ENCODE results near the gene RHOF. TPM values are rescaled to one million over a fixed set of nuclear protein-coding genes. Genes with fewer than 3 reads are reported as not detected.
A peak's percentile ranks its signal among the peaks of the same experiment; 100 is the strongest.

The RHOF gene
- total RNA-seq, 1 donor from 2014 or later, result 25.5 TPM

- peak overlapping the region; percentile 33 for H3K4me3 Mint-ChIP-seq
- H3K27ac Mint-ChIP-seq (ENCODE audit: unreplicated experiment), result no peak overlapping the region
- DNase-seq (ENCODE audit: low read depth, low spot score), result no peak
These were observed 9.0 kb downstream of the RHOF start for GRCh38 chr12:121784460-121784859.

GRCh38 chr12:121783766-121784165 is 9.7 kb downstream of the RHOF start:
- H3K27me3 Mint-ChIP-seq (ENCODE audit: low read depth), result no peaks in the 10 kb centered on the region
- TF ChIP-seq, protein P1, sequence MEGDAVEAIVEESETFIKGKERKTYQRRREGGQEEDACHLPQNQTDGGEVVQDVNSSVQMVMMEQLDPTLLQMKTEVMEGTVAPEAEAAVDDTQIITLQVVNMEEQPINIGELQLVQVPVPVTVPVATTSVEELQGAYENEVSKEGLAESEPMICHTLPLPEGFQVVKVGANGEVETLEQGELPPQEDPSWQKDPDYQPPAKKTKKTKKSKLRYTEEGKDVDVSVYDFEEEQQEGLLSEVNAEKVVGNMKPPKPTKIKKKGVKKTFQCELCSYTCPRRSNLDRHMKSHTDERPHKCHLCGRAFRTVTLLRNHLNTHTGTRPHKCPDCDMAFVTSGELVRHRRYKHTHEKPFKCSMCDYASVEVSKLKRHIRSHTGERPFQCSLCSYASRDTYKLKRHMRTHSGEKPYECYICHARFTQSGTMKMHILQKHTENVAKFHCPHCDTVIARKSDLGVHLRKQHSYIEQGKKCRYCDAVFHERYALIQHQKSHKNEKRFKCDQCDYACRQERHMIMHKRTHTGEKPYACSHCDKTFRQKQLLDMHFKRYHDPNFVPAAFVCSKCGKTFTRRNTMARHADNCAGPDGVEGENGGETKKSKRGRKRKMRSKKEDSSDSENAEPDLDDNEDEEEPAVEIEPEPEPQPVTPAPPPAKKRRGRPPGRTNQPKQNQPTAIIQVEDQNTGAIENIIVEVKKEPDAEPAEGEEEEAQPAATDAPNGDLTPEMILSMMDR (conservative IDR thresholded peaks at IDR 0.05), result no peak
- H3K4me3 Mint-ChIP-seq, result no peak overlapping the region
- H3K36me3 Mint-ChIP-seq (ENCODE audit: low read depth), result no peaks in the 10 kb centered on the region
- no peak overlapping the region for H3K27ac Mint-ChIP-seq (ENCODE audit: unreplicated experiment)
- H3K4me1 Mint-ChIP-seq, result peaks cover 20% of the 10 kb centered on the region
- DNase-seq (ENCODE audit: low read depth, low spot score), result no peak
- no peaks in the 10 kb centered on the region for H3K9me3 Mint-ChIP-seq

More at GRCh38 chr12:121784460-121784859, 9.0 kb downstream of the RHOF start:
- H3K9me3 Mint-ChIP-seq, result no peaks in the 10 kb centered on the region
- TF ChIP-seq, protein P1 (conservative IDR thresholded peaks at IDR 0.05), result no peak
- no peaks in the 10 kb centered on the region for H3K27me3 Mint-ChIP-seq (ENCODE audit: low read depth)
- no peaks in the 10 kb centered on the region for H3K36me3 Mint-ChIP-seq (ENCODE audit: low read depth)
- peaks cover 20% of the 10 kb centered on the region for H3K4me1 Mint-ChIP-seq

GRCh38 chr12:121781998-121782979 is 11.2 kb downstream of the RHOF start:
- Mint-ChIP-seq H3K36me3 (ENCODE audit: low read depth) (no peaks in the 10 kb centered on the region), H3K27me3 (ENCODE audit: low read depth) (no peaks in the 10 kb centered on the region), H3K4me1 (peaks cover 20% of the 10 kb centered on the region), H3K4me3 (no peak overlapping the region), H3K27ac (ENCODE audit: unreplicated experiment) (peak overlapping the region; percentile 81), H3K9me3 (no peaks in the 10 kb centered on the region)
- TF ChIP-seq, protein P1 (conservative IDR thresholded peaks at IDR 0.05), result no peak
- DNase-seq (ENCODE audit: low read depth, low spot score), result no peak

GRCh38 chr12:121781484-121781997 is 11.9 kb downstream of the RHOF start:
- Mint-ChIP-seq H3K4me3 (no peak overlapping the region), H3K27me3 (ENCODE audit: low read depth) (no peaks in the 10 kb centered on the region), H3K27ac (ENCODE audit: unreplicated experiment) (no peak overlapping the region), H3K9me3 (no peaks in the 10 kb centered on the region), H3K36me3 (ENCODE audit: low read depth) (no peaks in the 10 kb centered on the region), H3K4me1 (peaks cover 20% of the 10 kb centered on the region)
- no peak for DNase-seq (ENCODE audit: low read depth, low spot score)
- TF ChIP-seq, protein P1 (conservative IDR thresholded peaks at IDR 0.05), result no peak

DNA sequence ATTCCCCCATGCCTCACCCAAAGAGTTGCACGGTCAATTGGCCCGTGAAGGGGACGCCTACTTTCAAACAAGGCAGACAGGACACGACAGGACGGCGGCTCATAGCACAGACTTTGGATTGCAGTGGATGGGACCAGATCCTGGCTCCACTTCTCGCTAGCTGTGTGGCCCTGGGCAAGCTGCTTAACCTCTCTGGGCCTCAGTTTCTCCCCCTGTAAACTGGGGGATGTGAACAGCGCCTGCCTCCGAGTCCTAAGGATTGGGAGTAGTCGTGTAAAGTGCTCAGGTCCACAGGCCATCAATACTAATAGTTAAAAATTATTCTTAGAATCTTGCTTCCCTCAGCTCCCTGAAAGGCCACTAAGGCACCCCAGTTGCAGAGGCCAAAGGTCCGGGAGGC is 13.1 kb downstream of the RHOF start:
- DNase-seq (ENCODE audit: low read depth, low spot score), result no peak
- no peak overlapping the region for H3K4me3 Mint-ChIP-seq
- peaks cover 20% of the 10 kb centered on the region for H3K4me1 Mint-ChIP-seq
- no peaks in the 10 kb centered on the region for H3K36me3 Mint-ChIP-seq (ENCODE audit: low read depth)
- no peak overlapping the region for H3K27ac Mint-ChIP-seq (ENCODE audit: unreplicated experiment)
- H3K27me3 Mint-ChIP-seq (ENCODE audit: low read depth), result no peaks in the 10 kb centered on the region
- H3K9me3 Mint-ChIP-seq, result no peaks in the 10 kb centered on the region
- TF ChIP-seq, protein P1 (conservative IDR thresholded peaks at IDR 0.05), result no peak
